Activated T-cell treated with anti-CD3 and anti-CD28 coated beads, Interleukin-2, amount 50 U/mL, for 24 hours (primary cell): Measurements from ENCODE around the gene PCDH1.

Experiments
- DNase-seq: peaks from one replicate; pipeline ENCODE4 v3.0.0-alpha.2; 2020
- H3K27ac Mint-ChIP-seq: 2 replicates; pipeline ENCODE4 v1.8.0; 2020; ENCODE audit warnings: mild to moderate bottlenecking, mixed read lengths
- H3K27me3 Mint-ChIP-seq: 2 replicates; pipeline ENCODE4 v1.8.0; 2020; ENCODE audit warnings: mixed read lengths
- H3K36me3 Mint-ChIP-seq: 2 replicates; pipeline ENCODE4 v1.8.0; 2020; ENCODE audit warnings: low read depth, mixed read lengths
- H3K4me1 Mint-ChIP-seq: 2 replicates; pipeline ENCODE4 v1.8.0; 2020; ENCODE audit warnings: low read depth, mixed read lengths
- H3K4me3 Mint-ChIP-seq: 2 replicates; pipeline ENCODE4 v1.8.0; 2020; ENCODE audit warnings: mild to moderate bottlenecking, moderate library complexity, mixed read lengths
- H3K9me3 Mint-ChIP-seq: 2 replicates; pipeline ENCODE4 v1.8.0; 2020; ENCODE audit warnings: mixed read lengths

Gene PCDH1

GRCh38 chr5:141861194-141861593 is 17.0 kb downstream of the PCDH1 start:
- no peak overlapping the region for H3K27ac Mint-ChIP-seq
- H3K36me3 Mint-ChIP-seq, result no peaks in the 10 kb centered on the region
- H3K9me3 Mint-ChIP-seq, result no peaks in the 10 kb centered on the region
- no peak overlapping the region for H3K4me3 Mint-ChIP-seq
- peaks cover 8% of the 10 kb centered on the region for H3K27me3 Mint-ChIP-seq
- H3K4me1 Mint-ChIP-seq, result no peaks in the 10 kb centered on the region
- no peak for DNase-seq

GRCh38 chr5:141858079-141858765 is 20.0 kb downstream of the PCDH1 start:
- no peak for DNase-seq
- H3K4me3 Mint-ChIP-seq, result no peak overlapping the region
- no peaks in the 10 kb centered on the region for H3K4me1 Mint-ChIP-seq
- peaks cover 8% of the 10 kb centered on the region for H3K27me3 Mint-ChIP-seq
- H3K27ac Mint-ChIP-seq, result no peak overlapping the region
- H3K9me3 Mint-ChIP-seq, result no peaks in the 10 kb centered on the region
- no peaks in the 10 kb centered on the region for H3K36me3 Mint-ChIP-seq

- no peak for DNase-seq
- Mint-ChIP-seq H3K4me1 (no peaks in the 10 kb centered on the region), H3K27ac (no peak overlapping the region), H3K9me3 (no peaks in the 10 kb centered on the region), H3K27me3 (peaks cover 8% of the 10 kb centered on the region), H3K4me3 (no peak overlapping the region), H3K36me3 (no peaks in the 10 kb centered on the region)
Measured at GRCh38 chr5:141857226-141857625, 21.0 kb downstream of the PCDH1 start.

GRCh38 chr5:141856037-141856790 is 22.0 kb downstream of the PCDH1 start:
- no peaks in the 10 kb centered on the region for H3K4me1 Mint-ChIP-seq
- peaks cover 8% of the 10 kb centered on the region for H3K27me3 Mint-ChIP-seq
- H3K4me3 Mint-ChIP-seq, result no peak overlapping the region
- H3K9me3 Mint-ChIP-seq, result no peaks in the 10 kb centered on the region
- DNase-seq, result no peak
- no peaks in the 10 kb centered on the region for H3K36me3 Mint-ChIP-seq
- H3K27ac Mint-ChIP-seq, result no peak overlapping the region

GRCh38 chr5:141855265-141856036 is 22.8 kb downstream of the PCDH1 start:
- no peak for DNase-seq
- no peak overlapping the region for H3K27ac Mint-ChIP-seq
- peaks cover 6% of the 10 kb centered on the region for H3K27me3 Mint-ChIP-seq
- H3K4me1 Mint-ChIP-seq, result no peaks in the 10 kb centered on the region
- no peaks in the 10 kb centered on the region for H3K36me3 Mint-ChIP-seq
- no peaks in the 10 kb centered on the region for H3K9me3 Mint-ChIP-seq
- H3K4me3 Mint-ChIP-seq, result no peak overlapping the region

GRCh38 chr5:141853895-141854626 is 24.1 kb downstream of the PCDH1 start:
- H3K4me3 Mint-ChIP-seq, result no peak overlapping the region
- H3K36me3 Mint-ChIP-seq, result no peaks in the 10 kb centered on the region
- H3K27me3 Mint-ChIP-seq, result no peaks in the 10 kb centered on the region
- H3K4me1 Mint-ChIP-seq, result peaks cover 2% of the 10 kb centered on the region
- H3K9me3 Mint-ChIP-seq, result no peaks in the 10 kb centered on the region
- DNase-seq, result no peak
- no peak overlapping the region for H3K27ac Mint-ChIP-seq

GRCh38 chr5:141852448-141852847 is 25.8 kb downstream of the PCDH1 start:
- peaks cover 10% of the 10 kb centered on the region for H3K4me1 Mint-ChIP-seq
- no peaks in the 10 kb centered on the region for H3K9me3 Mint-ChIP-seq
- DNase-seq, result no peak
- no peaks in the 10 kb centered on the region for H3K27me3 Mint-ChIP-seq
- no peaks in the 10 kb centered on the region for H3K36me3 Mint-ChIP-seq
- no peak overlapping the region for H3K4me3 Mint-ChIP-seq
- H3K27ac Mint-ChIP-seq, result no peak overlapping the region

GRCh38 chr5:141851195-141851874 is 26.9 kb downstream of the PCDH1 start:
- H3K4me1 Mint-ChIP-seq, result peaks cover 10% of the 10 kb centered on the region
- H3K27me3 Mint-ChIP-seq, result no peaks in the 10 kb centered on the region
- no peak for DNase-seq
- H3K36me3 Mint-ChIP-seq, result no peaks in the 10 kb centered on the region
- no peak overlapping the region for H3K27ac Mint-ChIP-seq
- no peaks in the 10 kb centered on the region for H3K9me3 Mint-ChIP-seq
- H3K4me3 Mint-ChIP-seq, result peak overlapping the region; percentile 55

GRCh38 chr5:141850786-141851185 is 27.4 kb downstream of the PCDH1 start:
- peak; percentile 41 for DNase-seq
- H3K4me1 Mint-ChIP-seq, result peaks cover 14% of the 10 kb centered on the region
- peak overlapping the region; percentile 55 for H3K4me3 Mint-ChIP-seq
- H3K9me3 Mint-ChIP-seq, result no peaks in the 10 kb centered on the region
- H3K27me3 Mint-ChIP-seq, result no peaks in the 10 kb centered on the region
- peak overlapping the region; percentile 52 for H3K27ac Mint-ChIP-seq
- H3K36me3 Mint-ChIP-seq, result no peaks in the 10 kb centered on the region

GRCh38 chr5:141850244-141850768 is 27.9 kb downstream of the PCDH1 start:
- Mint-ChIP-seq H3K4me1 (peaks cover 17% of the 10 kb centered on the region), H3K27me3 (no peaks in the 10 kb centered on the region), H3K36me3 (no peaks in the 10 kb centered on the region), H3K9me3 (no peaks in the 10 kb centered on the region), H3K27ac (peak overlapping the region; percentile 85), H3K4me3 (peak overlapping the region; percentile 81)
- DNase-seq, result peak; percentile 75

- H3K9me3 Mint-ChIP-seq, result no peaks in the 10 kb centered on the region
- H3K4me1 Mint-ChIP-seq, result peaks cover 18% of the 10 kb centered on the region
- H3K4me3 Mint-ChIP-seq, result peak overlapping the region; percentile 81
- DNase-seq, result peak; percentile 83
- H3K36me3 Mint-ChIP-seq, result no peaks in the 10 kb centered on the region
- peak overlapping the region; percentile 86 for H3K27ac Mint-ChIP-seq
- H3K27me3 Mint-ChIP-seq, result no peaks in the 10 kb centered on the region
Measured at GRCh38 chr5:141849415-141850243, 28.6 kb downstream of the PCDH1 start.

GRCh38 chr5:141848744-141849414 is 29.3 kb downstream of the PCDH1 start:
- peaks cover 18% of the 10 kb centered on the region for H3K4me1 Mint-ChIP-seq
- no peaks in the 10 kb centered on the region for H3K36me3 Mint-ChIP-seq
- peak overlapping the region; percentile 81 for H3K4me3 Mint-ChIP-seq
- H3K9me3 Mint-ChIP-seq, result no peaks in the 10 kb centered on the region
- DNase-seq, result no peak
- H3K27ac Mint-ChIP-seq, result peak overlapping the region; percentile 86
- H3K27me3 Mint-ChIP-seq, result peaks cover 2% of the 10 kb centered on the region

- H3K9me3 Mint-ChIP-seq, result no peaks in the 10 kb centered on the region
Measured at GRCh38 chr5:141846031-141846430, 32.2 kb downstream of the PCDH1 start.

More at GRCh38 chr5:141846031-141846430, 32.2 kb downstream of the PCDH1 start:
- no peak overlapping the region for H3K4me3 Mint-ChIP-seq
- DNase-seq, result no peak
- H3K27ac Mint-ChIP-seq, result no peak overlapping the region
- peaks cover 14% of the 10 kb centered on the region for H3K27me3 Mint-ChIP-seq
- H3K36me3 Mint-ChIP-seq, result no peaks in the 10 kb centered on the region
- H3K4me1 Mint-ChIP-seq, result peaks cover 18% of the 10 kb centered on the region
